K562 (cell line): Measurements from ENCODE around the gene CDSN. TPM values are rescaled to one million over a fixed set of nuclear protein-coding genes. Genes with fewer than 3 reads are reported as not detected.

Source experiments
- ATAC-seq: fragments of 200-7000 bp; cut with Tn5 transposase; 3 replicates; pipeline ENCODE4 v1.9.1; 2020; ENCODE audit warnings: moderate library complexity
- BruUV-seq: library from RNA; stranded (reverse); fragments of 400-500 nt; replicated peaks from 2 replicates; lab custom pipeline; 2021; lab: Mats Ljungman, UMichigan
- CTCF ChIA-PET: fragments of 300-600 bp; formaldehyde crosslinking; extraction: SDS; loops from one replicate; lab custom pipeline; 2021; ENCODE audit warnings: low intra/inter-chr PET ratio; lab: Yijun Ruan, JAX
- POLR2A ChIA-PET: fragments of 300-600, 350-650 bp; sonication (Branson Sonifier 250); formaldehyde crosslinking; extraction: SDS; loops from one replicate; lab custom pipeline; 2021; ENCODE audit warnings: antibody characterized with exemption, inconsistent platforms; lab: Yijun Ruan, JAX
- DNase-seq, 4 experiments: peaks; one replicate each; pipeline versions ENCODE4 v3.0.0 to v3.0.0-alpha.2; 2011 to 2018; ENCODE audit warnings: low spot score in 3 of 4, mixed read lengths in 3 of 4; ENCODE audit errors: extremely low read depth in 1 of 4
- FAIRE-seq: peaks from 2 replicates; lab custom pipeline; 2011; peaks lifted over from hg19 to GRCh38; lab: Jason Lieb, UNC
- H2AFZ ChIP-seq: 2 replicates; pipeline ENCODE4 v1.6.0; 2011; ENCODE audit warnings: low read depth, low read length, control low read depth, inconsistent platforms
- H3K27ac ChIP-seq: fragments of 200-600 bp; 3 replicates; pipeline ENCODE4 v1.8.0; 2011; ENCODE audit warnings: low read depth, mild to moderate bottlenecking, control low read depth, inconsistent platforms, low read length, moderate library complexity, mixed read lengths; ENCODE audit errors: extremely low read depth
- H3K27me3 ChIP-seq, 2 experiments: fragments of 300-600 bp in 1 of 2; 2 replicates in 1 of 2; 3 replicates in 1 of 2; pipeline versions ENCODE4 v1.6.0 to v1.8.0; 2011; ENCODE audit warnings: inconsistent platforms in 2 of 2, low read length in 2 of 2, mild to moderate bottlenecking in 1 of 2, mixed read lengths in 1 of 2, moderate library complexity in 1 of 2; ENCODE audit not compliant: control insufficient read depth in 2 of 2, insufficient read depth in 2 of 2
- H3K36me3 ChIP-seq: fragments of 300-600 bp; 3 replicates; pipeline ENCODE4 v1.8.0; 2011; ENCODE audit warnings: mild to moderate bottlenecking, low read length, inconsistent platforms; ENCODE audit not compliant: control insufficient read depth, insufficient read depth
- H3K4me1 ChIP-seq, 2 experiments: fragments of 200-600 bp in 1 of 2; replicated peaks in 1 of 2; 2 replicates in 1 of 2; 3 replicates in 1 of 2; pipeline versions ENCODE4 v1.5.1 to v1.8.0; 2011; ENCODE audit warnings: inconsistent platforms in 2 of 2, low read length in 2 of 2, mild to moderate bottlenecking in 1 of 2, mixed read lengths in 1 of 2, moderate library complexity in 1 of 2; ENCODE audit not compliant: control insufficient read depth in 2 of 2, insufficient read depth in 2 of 2
- H3K4me2 ChIP-seq: 2 replicates; pipeline ENCODE4 v1.6.1; 2011; ENCODE audit warnings: low read length, control low read depth, inconsistent platforms, mixed read lengths; ENCODE audit not compliant: insufficient read depth
- H3K4me3 ChIP-seq: fragments of 200-600 bp; sonication (generic), shearing (Covaris generic); 2 replicates; pipeline ENCODE4 v1.5.1; 2016; ENCODE audit warnings: control low read depth, inconsistent platforms
- H3K79me2 ChIP-seq: fragments of 200-600 bp; 3 replicates; pipeline ENCODE4 v1.8.0; 2011; ENCODE audit warnings: low read length, inconsistent platforms; ENCODE audit not compliant: control insufficient read depth, insufficient read depth
- H3K9ac ChIP-seq, 2 experiments: 2 replicates each; pipeline versions ENCODE4 v1.6.0 to v1.6.1; 2011; ENCODE audit warnings: low read depth in 2 of 2, low read length in 2 of 2, control low read depth in 1 of 2, inconsistent platforms in 1 of 2, mild to moderate bottlenecking in 1 of 2, mixed read lengths in 1 of 2; ENCODE audit not compliant: insufficient read depth in 1 of 2
- H3K9me1 ChIP-seq: one replicate; pipeline ENCODE4 v1.6.0; 2011; ENCODE audit warnings: inconsistent platforms, mild to moderate bottlenecking, low read length, moderate library complexity; ENCODE audit not compliant: control insufficient read depth, insufficient read depth
- H3K9me3 ChIP-seq: replicated peaks from 2 replicates; pipeline ENCODE4 v1.5.1; 2011; ENCODE audit warnings: low read depth, low read length, inconsistent platforms; ENCODE audit not compliant: control insufficient read depth, insufficient read depth
- H4K20me1 ChIP-seq: replicated peaks from 2 replicates; pipeline ENCODE4 v1.6.1; 2011; ENCODE audit warnings: low read length, inconsistent platforms, mixed read lengths; ENCODE audit not compliant: control insufficient read depth, insufficient read depth
- FOXK1 ChIP-seq: sonication (generic); formaldehyde crosslinking; IDR thresholded peaks from 2 replicates; pipeline ENCODE4 v1.8.0; 2022; ENCODE audit warnings: missing genetic modification reagents, mild to moderate bottlenecking, borderline replicate concordance
- MCM7 ChIP-seq, 2 experiments: fragments of 450-650 bp; IDR thresholded peaks; 2 replicates each; pipeline ENCODE4 v1.6.1; 2016 to 2018
- NFIC ChIP-seq: fragments of 450-650 bp; IDR thresholded peaks from 2 replicates; pipeline ENCODE4 v1.6.1; 2017; ENCODE audit warnings: mild to moderate bottlenecking, inconsistent platforms
- SRSF7 ChIP-seq: fragments of 200-400 bp; formaldehyde crosslinking; optimal IDR thresholded peaks from 2 replicates; pipeline ENCODE3; 2017; ENCODE audit warnings: mild to moderate bottlenecking, low read depth, low read length
- ZNF197 ChIP-seq: fragments of 200-800 bp; sonication (Bioruptor generic); IDR thresholded peaks from 2 replicates; pipeline ENCODE4 v1.6.1; 2016; ENCODE audit warnings: low read depth, missing genetic modification characterization, missing compliant biosample characterization
- ZNF41 ChIP-seq: fragments of 250-450 bp; sonication (Bioruptor Pico); conservative IDR thresholded peaks from 2 replicates; pipeline ENCODE4 v1.4.0; 2020; ENCODE audit warnings: mild to moderate bottlenecking
- ZNF668 ChIP-seq: fragments of 250-450 bp; sonication (Bioruptor Pico); IDR thresholded peaks from 2 replicates; pipeline ENCODE4 v1.8.0; 2022; ENCODE audit warnings: mild to moderate bottlenecking, inconsistent platforms
- WGBS: fragments of 100-300 bp; shearing (Covaris generic); methylation state at CpG from one replicate; pipeline ENCODE4 v1.1.6; 2016; ENCODE audit warnings: low coverage, mixed read lengths; ENCODE audit not compliant: insufficient coverage; ENCODE audit errors: missing lambda C conversion rate; 5-methylcytosine and 5-hydroxymethylcytosine counted together
- in situ Hi-C: fragments of 300-500 bp; cut with MboI; formaldehyde crosslinking; loops from 4 replicates; pipeline ENCODE4 v1.15.0; 2018; ENCODE audit warnings: inconsistent platforms, mixed read lengths
- intact Hi-C: fragments of 100-400 bp; cut with micrococcal nuclease; formaldehyde crosslinking; loops from 2 replicates; pipeline ENCODE4 v1.14.2; 2022
- polyA plus RNA-seq, 8 experiments: library from polyadenylated mRNA; depleted of rRNA in 4 of 8; stranded (reverse) in 5 of 8; unstranded in 3 of 8; fragments of >200 nt; fragmentation: Nextera tagmentation in 2 of 8; fragmentation: Illumina TruSeq in 1 of 8; extraction: Ambion mirVana in 2 of 8; extraction: Trizol in 1 of 8; gene quantifications; 2 replicates each; pipeline versions ENCODE4 v1.2.1 to v1.2.3, GENCODE V29; 2011 to 2014; ENCODE audit warnings: inconsistent platforms in 1 of 8, missing spikeins in 1 of 8
- total RNA-seq, 7 experiments: library from RNA; depleted of rRNA in 6 of 7; stranded (reverse); fragments of >200 nt in 6 of 7; fragmentation: Illumina TruSeq in 2 of 7; extraction: Trizol in 2 of 7; gene quantifications; 2 replicates each; pipeline versions ENCODE4 v1.2.1 to v1.2.3, GENCODE V29; 2011 to 2021; ENCODE audit warnings: low replicate concordance in 1 of 7
- TF ChIP-seq, protein P1 (sequence below): sonication (generic); formaldehyde crosslinking; IDR thresholded peaks from 2 replicates; pipeline ENCODE4 v1.8.0; 2022; ENCODE audit warnings: mild to moderate bottlenecking, missing genetic modification reagents

Gene CDSN
- total and polyA plus RNA-seq, 9 of the 15 experiments (the other 6 are each of a cell fraction or from before 2014, with no cell fraction given): not detected

DNA sequence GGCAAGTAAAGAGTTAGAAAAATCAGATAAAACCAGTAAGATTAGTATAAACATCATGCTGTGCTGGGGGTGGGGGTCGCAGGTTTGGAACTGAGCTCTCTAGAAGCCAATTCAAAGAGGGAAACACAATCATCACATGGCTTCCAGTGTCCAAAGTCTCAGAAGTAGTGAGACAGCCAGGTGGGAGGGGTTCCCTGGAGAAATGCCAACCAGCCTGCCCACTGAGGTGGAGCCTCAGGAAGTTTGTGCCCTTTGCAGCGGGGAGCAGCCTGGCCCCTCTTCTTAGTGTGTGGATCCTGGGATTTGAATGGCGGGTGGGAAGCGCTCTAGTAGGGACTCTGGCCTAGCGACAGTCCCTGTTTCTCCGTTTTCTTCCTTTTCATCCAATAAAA is 29.3 kb downstream of the CDSN start:
- Histone ChIP-seq H3K4me1 (peaks cover 5 to 16% of the 10 kb centered on the region in 2 experiments), H3K36me3 (no peaks in the 10 kb centered on the region), H3K9me3 (no peaks in the 10 kb centered on the region), H3K9ac (no peak overlapping the region), H3K4me3 (no peak overlapping the region), H3K27ac (no peak overlapping the region), H3K79me2 (no peaks in the 10 kb centered on the region), H2AFZ (peak overlapping the region; percentile 41), H3K9me1 (no peaks in the 10 kb centered on the region), H4K20me1 (no peaks in the 10 kb centered on the region), H3K27me3 (peaks cover 0 to 9% of the 10 kb centered on the region in 2 experiments; a peak in 2 of 5 replicates), H3K4me2 (no peak overlapping the region)
- intact Hi-C loops (no loop called here), in situ Hi-C loops (no loop called here)
- FAIRE-seq: no peak
- 61% methylated on average over 6 of the region's 6 CpGs for WGBS
- no peak for ATAC-seq
- POLR2A ChIA-PET: interaction anchor here (0.5 kb wide), 1 partner anchor 69 kb away, joined by 4 read pairs; no protein-coding TSS in a partner anchor
- TF ChIP-seq ZNF668: no peak
- no peak for TF ChIP-seq SRSF7
- peak; percentile 55 for TF ChIP-seq NFIC
- no peak for TF ChIP-seq FOXK1 (CRISPR knock-in tag)
- no peak for TF ChIP-seq ZNF197 (CRISPR knock-in tag)
- no peak for TF ChIP-seq MCM7 (IDR thresholded peaks at IDR 0.05)
- no peak for TF ChIP-seq ZNF41
- TF ChIP-seq, protein P1, sequence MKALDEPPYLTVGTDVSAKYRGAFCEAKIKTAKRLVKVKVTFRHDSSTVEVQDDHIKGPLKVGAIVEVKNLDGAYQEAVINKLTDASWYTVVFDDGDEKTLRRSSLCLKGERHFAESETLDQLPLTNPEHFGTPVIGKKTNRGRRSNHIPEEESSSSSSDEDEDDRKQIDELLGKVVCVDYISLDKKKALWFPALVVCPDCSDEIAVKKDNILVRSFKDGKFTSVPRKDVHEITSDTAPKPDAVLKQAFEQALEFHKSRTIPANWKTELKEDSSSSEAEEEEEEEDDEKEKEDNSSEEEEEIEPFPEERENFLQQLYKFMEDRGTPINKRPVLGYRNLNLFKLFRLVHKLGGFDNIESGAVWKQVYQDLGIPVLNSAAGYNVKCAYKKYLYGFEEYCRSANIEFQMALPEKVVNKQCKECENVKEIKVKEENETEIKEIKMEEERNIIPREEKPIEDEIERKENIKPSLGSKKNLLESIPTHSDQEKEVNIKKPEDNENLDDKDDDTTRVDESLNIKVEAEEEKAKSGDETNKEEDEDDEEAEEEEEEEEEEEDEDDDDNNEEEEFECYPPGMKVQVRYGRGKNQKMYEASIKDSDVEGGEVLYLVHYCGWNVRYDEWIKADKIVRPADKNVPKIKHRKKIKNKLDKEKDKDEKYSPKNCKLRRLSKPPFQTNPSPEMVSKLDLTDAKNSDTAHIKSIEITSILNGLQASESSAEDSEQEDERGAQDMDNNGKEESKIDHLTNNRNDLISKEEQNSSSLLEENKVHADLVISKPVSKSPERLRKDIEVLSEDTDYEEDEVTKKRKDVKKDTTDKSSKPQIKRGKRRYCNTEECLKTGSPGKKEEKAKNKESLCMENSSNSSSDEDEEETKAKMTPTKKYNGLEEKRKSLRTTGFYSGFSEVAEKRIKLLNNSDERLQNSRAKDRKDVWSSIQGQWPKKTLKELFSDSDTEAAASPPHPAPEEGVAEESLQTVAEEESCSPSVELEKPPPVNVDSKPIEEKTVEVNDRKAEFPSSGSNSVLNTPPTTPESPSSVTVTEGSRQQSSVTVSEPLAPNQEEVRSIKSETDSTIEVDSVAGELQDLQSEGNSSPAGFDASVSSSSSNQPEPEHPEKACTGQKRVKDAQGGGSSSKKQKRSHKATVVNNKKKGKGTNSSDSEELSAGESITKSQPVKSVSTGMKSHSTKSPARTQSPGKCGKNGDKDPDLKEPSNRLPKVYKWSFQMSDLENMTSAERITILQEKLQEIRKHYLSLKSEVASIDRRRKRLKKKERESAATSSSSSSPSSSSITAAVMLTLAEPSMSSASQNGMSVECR (CRISPR knock-in tag): no peak
- CTCF ChIA-PET: interaction anchor here (0.5 kb wide), 1 partner anchor 101 kb away, joined by 3 read pairs; no protein-coding TSS in a partner anchor
- BruUV-seq: no TSS peak
- no peak for DNase-seq
